C4-2B (cell line): ENCODE data around the gene KLRK1.

Experiments used
- CTCF ChIP-seq: fragments of 450-650 bp; conservative IDR thresholded peaks from 2 replicates; pipeline ENCODE4 v1.5.1; 2017; ENCODE audit warnings: mild to moderate bottlenecking
- ZFX ChIP-seq: fragments of 450-650 bp; IDR thresholded peaks from 2 replicates; pipeline ENCODE4 v1.6.1; 2017

- TF ChIP-seq CTCF (no peak), ZFX (no peak)
These were observed 7.5 kb upstream of the KLRK1 start for GRCh38 chr12:10397296-10397695.
